Kidney (tissue), 14 donors: ENCODE data around the gene PATL1. TPM values are rescaled to one million over a fixed set of nuclear protein-coding genes. Genes with fewer than 3 reads are reported as not detected.

Experiments used
- DNase-seq, 5 donors: peaks; one replicate each; pipeline ENCODE4 v3.0.0-alpha.2; 2013 to 2020
- FAIRE-seq: peaks from 2 replicates; lab custom pipeline; 2012; peaks lifted over from hg19 to GRCh38; lab: Jason Lieb, UNC
- H3K27ac ChIP-seq, 2 donors: one replicate each; pipeline ENCODE4 v1.7.0; 2013; ENCODE audit warnings: low read depth in 2 of 2, low read length in 2 of 2, inconsistent platforms in 1 of 2
- H3K27me3 ChIP-seq: one replicate; pipeline ENCODE4 v1.7.1; 2013; ENCODE audit warnings: low read length, inconsistent platforms; ENCODE audit not compliant: control insufficient read depth, insufficient read depth
- H3K36me3 ChIP-seq, 3 donors: one replicate each; pipeline versions ENCODE4 v1.7.0 to v1.7.1; 2013; ENCODE audit warnings: low read length in 3 of 3, control low read depth in 1 of 3, inconsistent platforms in 1 of 3; ENCODE audit not compliant: insufficient read depth in 3 of 3, control insufficient read depth in 2 of 3
- H3K4me1 ChIP-seq, 3 donors: one replicate each; pipeline versions ENCODE4 v1.7.0 to v1.7.1; 2013; ENCODE audit warnings: low read length in 3 of 3, inconsistent platforms in 1 of 3, low read depth in 1 of 3; ENCODE audit not compliant: control insufficient read depth in 2 of 3, insufficient read depth in 2 of 3
- H3K4me3 ChIP-seq, 3 donors: one replicate each; pipeline versions ENCODE4 v1.7.0 to v1.8.1; 2013; ENCODE audit warnings: low read length in 3 of 3, control low read depth in 1 of 3, inconsistent platforms in 1 of 3
- H3K9ac ChIP-seq, 3 donors: one replicate each; pipeline versions ENCODE4 v1.7.0 to v1.7.1; 2013; ENCODE audit warnings: low read length in 3 of 3, control low read depth in 1 of 3, inconsistent platforms in 1 of 3
- H3K9me3 ChIP-seq, 3 donors: one replicate each; pipeline versions ENCODE4 v1.7.0 to v1.7.1; 2013; ENCODE audit warnings: low read length in 3 of 3, control low read depth in 1 of 3, inconsistent platforms in 1 of 3; ENCODE audit not compliant: control insufficient read depth in 2 of 3, insufficient read depth in 1 of 3
- intact Hi-C: fragments of 100-400 bp; cut with DNase I; formaldehyde crosslinking; loops from one replicate; pipeline ENCODE4 v1.11.1; 2022
- polyA plus RNA-seq: library from polyadenylated mRNA; stranded (reverse); fragments of 350-450 nt; fragmentation: Illumina TruSeq; extraction: RNeasy Lipid Tissue Mini Kit (QIAGEN cat#74804); gene quantifications from one replicate; pipeline ENCODE4 v1.2.3, GENCODE V29; 2014; ENCODE audit warnings: low read depth, low replicate concordance; ENCODE audit not compliant: insufficient read depth
- total RNA-seq: library from RNA; stranded (reverse); fragmentation: NEBNext Ultra II Directional; extraction: Animal tissue kit (Norgen Biotek cat#: 25700); gene quantifications from one replicate; pipeline ENCODE4 v1.2.1, GENCODE V29; 2021
- TF ChIP-seq, protein P1 (sequence below): IDR thresholded peaks from 3 replicates; pipeline ENCODE4 v1.5.1; 2012; ENCODE audit warnings: mild to moderate bottlenecking, moderate library complexity, borderline replicate concordance; ENCODE audit not compliant: insufficient read depth; ENCODE audit errors: extremely low read depth
- donor health status: control.
- donor health status: control.
- donor health status: control.
- donor health status: control.
- donor health status: control.
- donor health status: DM: yes; HTN: yes; CAD: no.
- donor health status: Normal renal cell carcinoma (clear cell type).

PATL1 gene
- total and polyA plus RNA-seq, 2 donors from 2014 or later: 12.3 to 35.4 TPM

DNA sequence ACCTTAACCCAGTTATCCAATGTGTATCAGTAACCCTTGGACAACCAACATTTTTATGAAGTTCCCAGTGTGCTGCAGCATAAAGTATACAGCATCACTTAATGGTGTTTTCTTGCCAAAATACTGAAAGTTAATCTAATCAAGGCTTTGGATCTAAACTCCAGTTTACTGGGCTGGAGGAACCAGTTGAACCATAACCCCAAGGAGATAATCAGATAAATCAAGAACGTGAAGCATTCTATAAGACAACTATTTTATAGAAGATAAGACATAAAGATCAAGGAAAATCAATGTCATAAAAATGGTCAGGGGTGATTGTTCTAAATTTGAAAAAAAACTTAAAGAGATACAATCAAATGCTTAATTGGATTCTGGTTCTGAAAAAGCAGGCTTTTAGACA is 51.0 kb downstream of the PATL1 start:
- Histone ChIP-seq H3K9ac (no peak overlapping the region), H3K4me1 (peaks cover 0 to 13% (median 4%) of the 10 kb centered on the region in 3 donors), H3K9me3 (no peaks in the 10 kb centered on the region), H3K4me3 (no peak overlapping the region), H3K36me3 (peaks cover 0 to 2% (median 0%) of the 10 kb centered on the region in 3 donors), H3K27ac (no peak overlapping the region), H3K27me3 (no peaks in the 10 kb centered on the region)
- FAIRE-seq (no peak), DNase-seq (no peak)
- TF ChIP-seq, protein P1, sequence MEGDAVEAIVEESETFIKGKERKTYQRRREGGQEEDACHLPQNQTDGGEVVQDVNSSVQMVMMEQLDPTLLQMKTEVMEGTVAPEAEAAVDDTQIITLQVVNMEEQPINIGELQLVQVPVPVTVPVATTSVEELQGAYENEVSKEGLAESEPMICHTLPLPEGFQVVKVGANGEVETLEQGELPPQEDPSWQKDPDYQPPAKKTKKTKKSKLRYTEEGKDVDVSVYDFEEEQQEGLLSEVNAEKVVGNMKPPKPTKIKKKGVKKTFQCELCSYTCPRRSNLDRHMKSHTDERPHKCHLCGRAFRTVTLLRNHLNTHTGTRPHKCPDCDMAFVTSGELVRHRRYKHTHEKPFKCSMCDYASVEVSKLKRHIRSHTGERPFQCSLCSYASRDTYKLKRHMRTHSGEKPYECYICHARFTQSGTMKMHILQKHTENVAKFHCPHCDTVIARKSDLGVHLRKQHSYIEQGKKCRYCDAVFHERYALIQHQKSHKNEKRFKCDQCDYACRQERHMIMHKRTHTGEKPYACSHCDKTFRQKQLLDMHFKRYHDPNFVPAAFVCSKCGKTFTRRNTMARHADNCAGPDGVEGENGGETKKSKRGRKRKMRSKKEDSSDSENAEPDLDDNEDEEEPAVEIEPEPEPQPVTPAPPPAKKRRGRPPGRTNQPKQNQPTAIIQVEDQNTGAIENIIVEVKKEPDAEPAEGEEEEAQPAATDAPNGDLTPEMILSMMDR: no peak
- intact Hi-C loops: no loop called here

DNA sequence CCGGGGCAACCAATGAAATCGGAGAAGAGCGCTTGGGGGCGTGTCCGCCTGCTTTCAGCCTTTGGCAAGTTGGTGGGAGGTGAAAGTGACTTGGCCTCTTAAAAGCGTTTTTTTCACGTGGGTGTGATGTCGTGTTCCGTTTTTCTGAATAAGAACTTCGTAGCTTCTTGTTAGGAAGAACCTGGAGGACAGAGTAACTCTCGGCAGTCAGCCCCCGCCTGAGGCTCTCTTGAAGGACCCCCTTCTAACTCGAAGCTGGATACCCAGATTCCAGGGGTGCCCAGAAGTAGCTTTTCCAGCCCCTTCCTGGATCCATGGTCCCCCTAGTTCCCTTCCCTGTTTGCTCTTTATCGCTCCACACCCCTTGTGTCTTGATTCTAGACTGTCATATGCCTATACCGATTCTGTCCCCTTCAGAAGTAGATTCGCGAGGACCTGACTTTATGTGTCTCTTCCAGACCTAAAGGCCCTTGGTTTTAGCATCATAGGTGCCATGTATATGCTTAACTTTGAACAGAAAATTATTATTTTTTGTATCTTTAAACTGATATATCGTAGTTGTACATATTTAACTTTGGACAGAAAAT is 52.3 kb downstream of the PATL1 start:
- FAIRE-seq: no peak
- peak overlapping the region; percentile 74 to 90 (median 84) for H3K4me3 ChIP-seq

DNA sequence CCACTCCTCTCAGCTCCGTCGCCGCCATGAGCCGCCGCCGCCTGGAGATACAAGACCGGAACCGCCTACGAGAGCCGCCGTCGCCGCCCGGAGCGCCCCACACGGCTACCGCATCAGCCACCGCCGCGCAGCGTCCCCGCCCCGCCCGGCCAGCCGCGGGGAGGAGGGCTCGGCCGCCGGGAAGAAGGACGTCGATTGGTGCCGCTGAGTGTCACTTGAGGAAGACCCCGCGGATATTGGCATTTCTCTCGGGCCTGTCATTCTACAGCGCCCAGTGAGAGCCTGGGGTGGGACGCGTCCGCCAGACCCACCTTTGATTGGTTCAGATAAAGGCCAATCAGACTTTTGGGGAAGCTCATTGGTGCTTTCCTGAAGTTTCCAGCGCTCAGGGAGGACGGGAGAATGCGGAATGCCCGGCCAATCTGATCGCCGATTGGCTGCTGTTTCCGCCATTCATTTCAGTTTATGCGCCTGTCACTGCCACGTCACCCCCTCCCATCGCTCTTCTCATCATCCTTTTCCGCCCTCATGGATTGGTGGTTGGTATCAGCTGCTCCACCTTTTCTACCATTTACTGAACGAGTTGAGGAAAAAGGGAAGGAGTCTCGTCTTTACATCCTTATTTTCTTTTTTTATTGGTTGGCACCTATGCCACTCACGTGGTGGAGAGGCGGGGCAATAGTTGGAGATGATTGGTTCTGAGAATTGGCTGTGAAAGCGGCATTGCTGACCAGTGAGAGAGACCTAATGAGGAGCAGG is 53.0 kb downstream of the PATL1 start, which contains the start of gene OSBP:
OSBP (minus strand) TSS at position 138 of the 759 bp plus-strand sequence; CDS start at position 28, 110 bp downstream.
- intact Hi-C loops: no loop called here

More for the DNA sequence above, 52.3 kb downstream of the PATL1 start:
- Histone ChIP-seq H3K36me3 (peaks cover 0 to 2% (median 0%) of the 10 kb centered on the region in 3 donors), H3K27ac (peak overlapping the region; percentile 84 to 98), H3K4me1 (peaks cover 0 to 26% (median 15%) of the 10 kb centered on the region in 3 donors), H3K27me3 (no peaks in the 10 kb centered on the region), H3K9me3 (no peaks in the 10 kb centered on the region), H3K9ac (peak overlapping the region; percentile 66 to 97 (median 87))
- intact Hi-C loops: no loop called here
- TF ChIP-seq, protein P1: no peak
- peak in 1 of 5 donors; percentile 99 for DNase-seq

More for the DNA sequence above, 53.0 kb downstream of the PATL1 start, which contains the start of gene OSBP:
- Histone ChIP-seq H3K9ac (peak within 1 kb of the TSS; percentile 75 to 97 (median 87)), H3K36me3 (peaks cover 0 to 2% (median 0%) of the 10 kb centered on the region in 3 donors), H3K4me3 (peak within 1 kb of the TSS; percentile 84 to 97 (median 85)), H3K9me3 (no peaks in the 10 kb centered on the region), H3K4me1 (peaks cover 0 to 27% (median 20%) of the 10 kb centered on the region in 3 donors), H3K27ac (peak within 1 kb of the TSS; percentile 93 to 98), H3K27me3 (no peaks in the 10 kb centered on the region)
- TF ChIP-seq, protein P1: no peak
- peak; percentile 99 to 100 (median 100) for DNase-seq
- peak; percentile 99 for FAIRE-seq
